K562 (cell line): ENCODE data around the gene ENSA. TPM values are rescaled to one million over a fixed set of nuclear protein-coding genes. Genes with fewer than 3 reads are reported as not detected.

ENCODE experiments used
- ATAC-seq: fragments of 200-7000 bp; cut with Tn5 transposase; 3 replicates; pipeline ENCODE4 v1.9.1; 2020; ENCODE audit warnings: moderate library complexity
- BruUV-seq: library from RNA; stranded (reverse); fragments of 400-500 nt; replicated peaks from 2 replicates; lab custom pipeline; 2021; lab: Mats Ljungman, UMichigan
- CTCF ChIA-PET: fragments of 300-600 bp; formaldehyde crosslinking; extraction: SDS; loops from one replicate; lab custom pipeline; 2021; ENCODE audit warnings: low intra/inter-chr PET ratio; lab: Yijun Ruan, JAX
- POLR2A ChIA-PET: fragments of 300-600, 350-650 bp; sonication (Branson Sonifier 250); formaldehyde crosslinking; extraction: SDS; loops from one replicate; lab custom pipeline; 2021; ENCODE audit warnings: antibody characterized with exemption, inconsistent platforms; lab: Yijun Ruan, JAX
- DNase-seq, 4 experiments: peaks; one replicate each; pipeline versions ENCODE4 v3.0.0 to v3.0.0-alpha.2; 2011 to 2018; ENCODE audit warnings: low spot score in 3 of 4, mixed read lengths in 3 of 4; ENCODE audit errors: extremely low read depth in 1 of 4
- FAIRE-seq: peaks from 2 replicates; lab custom pipeline; 2011; peaks lifted over from hg19 to GRCh38; lab: Jason Lieb, UNC
- H2AFZ ChIP-seq: 2 replicates; pipeline ENCODE4 v1.6.0; 2011; ENCODE audit warnings: low read depth, low read length, control low read depth, inconsistent platforms
- H3K27ac ChIP-seq: fragments of 200-600 bp; 3 replicates; pipeline ENCODE4 v1.8.0; 2011; ENCODE audit warnings: low read depth, mild to moderate bottlenecking, control low read depth, inconsistent platforms, low read length, moderate library complexity, mixed read lengths; ENCODE audit errors: extremely low read depth
- H3K27me3 ChIP-seq, 2 experiments: fragments of 300-600 bp in 1 of 2; 2 replicates in 1 of 2; 3 replicates in 1 of 2; pipeline versions ENCODE4 v1.6.0 to v1.8.0; 2011; ENCODE audit warnings: inconsistent platforms in 2 of 2, low read length in 2 of 2, mild to moderate bottlenecking in 1 of 2, mixed read lengths in 1 of 2, moderate library complexity in 1 of 2; ENCODE audit not compliant: control insufficient read depth in 2 of 2, insufficient read depth in 2 of 2
- H3K36me3 ChIP-seq: fragments of 300-600 bp; 3 replicates; pipeline ENCODE4 v1.8.0; 2011; ENCODE audit warnings: mild to moderate bottlenecking, low read length, inconsistent platforms; ENCODE audit not compliant: control insufficient read depth, insufficient read depth
- H3K4me1 ChIP-seq, 2 experiments: fragments of 200-600 bp in 1 of 2; replicated peaks in 1 of 2; 2 replicates in 1 of 2; 3 replicates in 1 of 2; pipeline versions ENCODE4 v1.5.1 to v1.8.0; 2011; ENCODE audit warnings: inconsistent platforms in 2 of 2, low read length in 2 of 2, mild to moderate bottlenecking in 1 of 2, mixed read lengths in 1 of 2, moderate library complexity in 1 of 2; ENCODE audit not compliant: control insufficient read depth in 2 of 2, insufficient read depth in 2 of 2
- H3K4me2 ChIP-seq: 2 replicates; pipeline ENCODE4 v1.6.1; 2011; ENCODE audit warnings: low read length, control low read depth, inconsistent platforms, mixed read lengths; ENCODE audit not compliant: insufficient read depth
- H3K4me3 ChIP-seq: fragments of 200-600 bp; sonication (generic), shearing (Covaris generic); 2 replicates; pipeline ENCODE4 v1.5.1; 2016; ENCODE audit warnings: control low read depth, inconsistent platforms
- H3K79me2 ChIP-seq: fragments of 200-600 bp; 3 replicates; pipeline ENCODE4 v1.8.0; 2011; ENCODE audit warnings: low read length, inconsistent platforms; ENCODE audit not compliant: control insufficient read depth, insufficient read depth
- H3K9ac ChIP-seq, 2 experiments: 2 replicates each; pipeline versions ENCODE4 v1.6.0 to v1.6.1; 2011; ENCODE audit warnings: low read depth in 2 of 2, low read length in 2 of 2, control low read depth in 1 of 2, inconsistent platforms in 1 of 2, mild to moderate bottlenecking in 1 of 2, mixed read lengths in 1 of 2; ENCODE audit not compliant: insufficient read depth in 1 of 2
- H3K9me1 ChIP-seq: one replicate; pipeline ENCODE4 v1.6.0; 2011; ENCODE audit warnings: inconsistent platforms, mild to moderate bottlenecking, low read length, moderate library complexity; ENCODE audit not compliant: control insufficient read depth, insufficient read depth
- H3K9me3 ChIP-seq: replicated peaks from 2 replicates; pipeline ENCODE4 v1.5.1; 2011; ENCODE audit warnings: low read depth, low read length, inconsistent platforms; ENCODE audit not compliant: control insufficient read depth, insufficient read depth
- H4K20me1 ChIP-seq: replicated peaks from 2 replicates; pipeline ENCODE4 v1.6.1; 2011; ENCODE audit warnings: low read length, inconsistent platforms, mixed read lengths; ENCODE audit not compliant: control insufficient read depth, insufficient read depth
- ARID1B ChIP-seq: fragments of 450-650 bp; IDR thresholded peaks from 2 replicates; pipeline ENCODE4 v1.6.1; 2016; ENCODE audit warnings: antibody characterized with exemption, mild to moderate bottlenecking, inconsistent platforms
- CHD1 ChIP-seq: fragments of 200-600 bp; sonication (generic); IDR thresholded peaks from one replicate; pipeline ENCODE4 v1.6.1; 2012; ENCODE audit warnings: mild to moderate bottlenecking, moderate library complexity, low read length, inconsistent platforms
- FIP1L1 ChIP-seq: fragments of 200-400 bp; formaldehyde crosslinking; IDR thresholded peaks from 2 replicates; pipeline ENCODE4 v1.6.1; 2018; ENCODE audit warnings: mild to moderate bottlenecking, low read depth, low read length; ENCODE audit not compliant: poor library complexity, severe bottlenecking
- FOXO4 ChIP-seq: fragments of 450-650 bp; formaldehyde crosslinking; IDR thresholded peaks from 2 replicates; pipeline ENCODE4 v1.4.0; 2020; ENCODE audit warnings: mild to moderate bottlenecking, moderate library complexity
- GATAD2B ChIP-seq: fragments of 450-650 bp; IDR thresholded peaks from 2 replicates; pipeline ENCODE4 v1.6.1; 2017; ENCODE audit warnings: mild to moderate bottlenecking, borderline replicate concordance
- MLLT1 ChIP-seq, 2 experiments: fragments of 450-650 bp; IDR thresholded peaks; 2 replicates each; pipeline ENCODE4 v1.6.1; 2016
- POLR2A ChIP-seq: fragments of 450-650 bp; conservative IDR thresholded peaks from 2 replicates; pipeline ENCODE4 v1.6.1; 2016
- RBM14 ChIP-seq: fragments of 200-400 bp; formaldehyde crosslinking; IDR thresholded peaks from 2 replicates; pipeline ENCODE4 v1.6.1; 2018; ENCODE audit warnings: low read depth, mild to moderate bottlenecking, low read length, moderate library complexity, borderline replicate concordance; ENCODE audit not compliant: insufficient read depth
- RFX1 ChIP-seq: fragments of 450-650 bp; IDR thresholded peaks from 2 replicates; pipeline ENCODE4 v1.6.1; 2016; ENCODE audit warnings: mild to moderate bottlenecking, moderate library complexity
- SRSF7 ChIP-seq: fragments of 200-400 bp; formaldehyde crosslinking; optimal IDR thresholded peaks from 2 replicates; pipeline ENCODE3; 2017; ENCODE audit warnings: mild to moderate bottlenecking, low read depth, low read length
- ZNF23 ChIP-seq: fragments of 250-450 bp; sonication (Bioruptor Pico); IDR thresholded peaks from 2 replicates; pipeline ENCODE4 v1.4.0; 2020; ENCODE audit warnings: mild to moderate bottlenecking
- ZNF609 ChIP-seq: sonication (generic); formaldehyde crosslinking; IDR thresholded peaks from 2 replicates; pipeline ENCODE4 v1.8.1; 2023; ENCODE audit warnings: missing genetic modification reagents, mild to moderate bottlenecking, borderline replicate concordance
- ZNF696 ChIP-seq: fragments of 250-450 bp; sonication (Bioruptor Pico); conservative IDR thresholded peaks from 2 replicates; pipeline ENCODE4 v1.4.0; 2020; ENCODE audit warnings: mild to moderate bottlenecking, moderate library complexity
- WGBS: fragments of 100-300 bp; shearing (Covaris generic); methylation state at CpG from one replicate; pipeline ENCODE4 v1.1.6; 2016; ENCODE audit warnings: low coverage, mixed read lengths; ENCODE audit not compliant: insufficient coverage; ENCODE audit errors: missing lambda C conversion rate; 5-methylcytosine and 5-hydroxymethylcytosine counted together
- in situ Hi-C: fragments of 300-500 bp; cut with MboI; formaldehyde crosslinking; loops from 4 replicates; pipeline ENCODE4 v1.15.0; 2018; ENCODE audit warnings: inconsistent platforms, mixed read lengths
- intact Hi-C: fragments of 100-400 bp; cut with micrococcal nuclease; formaldehyde crosslinking; loops from 2 replicates; pipeline ENCODE4 v1.14.2; 2022
- polyA plus RNA-seq, 8 experiments: library from polyadenylated mRNA; depleted of rRNA in 4 of 8; stranded (reverse) in 5 of 8; unstranded in 3 of 8; fragments of >200 nt; fragmentation: Nextera tagmentation in 2 of 8; fragmentation: Illumina TruSeq in 1 of 8; extraction: Ambion mirVana in 2 of 8; extraction: Trizol in 1 of 8; gene quantifications; 2 replicates each; pipeline versions ENCODE4 v1.2.1 to v1.2.3, GENCODE V29; 2011 to 2014; ENCODE audit warnings: inconsistent platforms in 1 of 8, missing spikeins in 1 of 8
- total RNA-seq, 7 experiments: library from RNA; depleted of rRNA in 6 of 7; stranded (reverse); fragments of >200 nt in 6 of 7; fragmentation: Illumina TruSeq in 2 of 7; extraction: Trizol in 2 of 7; gene quantifications; 2 replicates each; pipeline versions ENCODE4 v1.2.1 to v1.2.3, GENCODE V29; 2011 to 2021; ENCODE audit warnings: low replicate concordance in 1 of 7

Gene ENSA
- total and polyA plus RNA-seq, 9 of the 15 experiments (the other 6 are each of a cell fraction or from before 2014, with no cell fraction given) = 68.1 to 605 (median 188) TPM

GRCh38 chr1:150576794-150577556 lies 52.4 kb downstream of the ENSA start:
- Histone ChIP-seq H3K27ac (peak overlapping the region; percentile 29), H3K9ac (peak overlapping the region; percentile 88 to 97), H4K20me1 (peaks cover 51% of the 10 kb centered on the region), H2AFZ (no peak overlapping the region), H3K9me3 (no peaks in the 10 kb centered on the region), H3K4me2 (peak overlapping the region; percentile 97), H3K79me2 (peaks cover 74% of the 10 kb centered on the region), H3K9me1 (no peaks in the 10 kb centered on the region), H3K4me1 (peaks cover 10 to 19% of the 10 kb centered on the region in 2 experiments; a peak in 4 of 5 replicates), H3K4me3 (peak overlapping the region; percentile 98), H3K36me3 (peaks cover 65% of the 10 kb centered on the region), H3K27me3 (no peaks in the 10 kb centered on the region)
- intact Hi-C loops = loop anchor here (5.0 kb wide), 1 partner anchor 235 kb away; no protein-coding TSS in a partner anchor
- no peak for FAIRE-seq
- no peak for ATAC-seq
- ChIA-PET CTCF (interaction anchor here (1.1 kb wide), 1 partner anchor 43 kb away, joined by 4 read pairs; no protein-coding TSS in a partner anchor), POLR2A (interaction anchor here (0.6 to 11.0 kb wide), 18 partner anchors 9 to 1110 kb away, joined by 3 to 148 read pairs (median 3); partner anchors contain the start of genes CTSK and ENSA)
- DNase-seq = peak in 1 of 4 experiments; percentile 4
- WGBS = 3% methylated on average over 2 of the region's 2 CpGs
- BruUV-seq = no TSS peak
- in situ Hi-C loops = no loop called here
- TF ChIP-seq ZNF609 = no peak
- no peak for TF ChIP-seq ARID1B
- no peak for TF ChIP-seq FIP1L1
- 0 out of 2 replicates have a peak, but pooled peaks have one; percentile 35 for TF ChIP-seq FOXO4 (CRISPR knock-in tag)
- TF ChIP-seq CHD1 = peak; percentile 73
- TF ChIP-seq ZNF696 (CRISPR knock-in tag) = no peak
- TF ChIP-seq POLR2A = peak; percentile 54; the same call in 1 of the 2 replicates
- 0 out of 2 replicates have a peak, but pooled peaks have one; percentile 11 for TF ChIP-seq RFX1
- no peak for TF ChIP-seq GATAD2B
- no peak for TF ChIP-seq SRSF7
- TF ChIP-seq RBM14 = no peak
- peak in 1 of 2 experiments; percentile 48; a peak in 1 of 4 replicates for TF ChIP-seq MLLT1 (IDR thresholded peaks at IDR 0.05)
- 0 out of 2 replicates have a peak, but pooled peaks have one; percentile 10 for TF ChIP-seq ZNF23
